ENCODE results near the gene RPL6.

The RPL6 gene

DNA sequence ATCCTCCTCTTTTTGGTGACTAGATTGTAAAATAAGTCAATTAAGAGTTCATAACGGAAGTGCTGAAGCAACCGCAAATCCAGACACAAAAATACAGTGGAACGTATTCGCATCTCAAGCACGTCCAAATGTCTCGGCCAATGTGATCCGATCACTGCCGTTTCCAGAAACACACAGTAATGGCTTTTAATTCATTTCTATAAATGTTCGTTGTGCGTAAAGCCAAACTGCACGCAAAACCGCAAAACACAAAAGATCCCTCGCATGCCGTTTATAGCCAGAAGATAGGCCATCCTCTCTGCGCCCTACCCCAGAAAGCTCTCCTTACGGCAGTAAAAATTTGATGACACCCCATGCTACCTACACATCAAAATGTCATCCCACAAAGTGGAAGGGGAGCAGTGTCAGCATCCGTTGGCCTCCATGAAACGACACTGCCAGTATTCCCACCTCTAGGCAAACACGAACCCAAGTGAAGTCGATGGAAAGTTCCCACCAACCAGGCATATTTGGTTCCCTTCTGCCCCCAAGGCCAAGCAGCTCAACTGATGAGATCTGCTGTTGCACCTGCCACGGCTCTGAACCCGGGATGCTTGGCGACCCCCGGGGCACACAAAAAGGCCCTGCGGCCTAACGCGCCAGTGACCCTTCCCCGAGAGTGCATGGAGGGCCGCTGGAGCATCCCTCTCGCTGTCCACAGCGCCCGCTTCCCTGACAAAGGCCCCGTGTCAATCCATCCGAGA lies 28.6 kb downstream of the RPL6 start:
- DNase-seq (ENCODE audit: low spot score): peak; percentile 31

- no peak for DNase-seq (ENCODE audit: low spot score)
These were observed 34.3 kb downstream of the RPL6 start for GRCh38 chr12:112375105-112375504.

DNA sequence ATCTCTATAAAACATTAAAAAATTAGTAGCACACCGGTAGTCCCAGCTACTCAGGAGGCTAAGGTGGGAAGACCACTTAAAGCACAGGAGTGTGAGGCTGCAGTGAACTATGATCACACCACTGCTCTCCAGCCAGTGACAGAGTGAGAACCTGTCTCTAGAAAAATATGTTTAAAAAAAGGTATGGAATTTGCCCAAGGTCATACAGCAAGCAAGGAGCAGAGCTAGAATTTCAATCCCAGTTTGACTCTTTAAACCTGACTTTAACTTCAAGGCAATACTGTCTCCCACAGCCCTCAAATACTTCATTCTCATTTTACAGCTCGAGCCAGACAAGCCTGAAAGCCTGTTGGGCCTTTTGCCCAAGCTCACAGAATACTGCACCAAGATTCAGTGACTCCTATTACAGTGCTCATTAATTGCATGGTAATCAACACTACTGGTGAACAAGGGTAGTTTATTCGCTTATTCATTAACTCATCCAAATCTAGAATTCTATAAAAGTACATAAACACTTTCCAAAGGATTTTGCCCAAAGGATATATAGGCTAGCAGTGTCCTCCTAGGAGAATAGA lies 35.2 kb downstream of the RPL6 start:
- DNase-seq (ENCODE audit: low spot score): no peak

GRCh38 chr12:112370868-112371510 lies 38.4 kb downstream of the RPL6 start:
- DNase-seq (ENCODE audit: low spot score): no peak

GRCh38 chr12:112370199-112370598 lies 39.2 kb downstream of the RPL6 start:
- DNase-seq (ENCODE audit: low spot score): peak; percentile 13

DNA sequence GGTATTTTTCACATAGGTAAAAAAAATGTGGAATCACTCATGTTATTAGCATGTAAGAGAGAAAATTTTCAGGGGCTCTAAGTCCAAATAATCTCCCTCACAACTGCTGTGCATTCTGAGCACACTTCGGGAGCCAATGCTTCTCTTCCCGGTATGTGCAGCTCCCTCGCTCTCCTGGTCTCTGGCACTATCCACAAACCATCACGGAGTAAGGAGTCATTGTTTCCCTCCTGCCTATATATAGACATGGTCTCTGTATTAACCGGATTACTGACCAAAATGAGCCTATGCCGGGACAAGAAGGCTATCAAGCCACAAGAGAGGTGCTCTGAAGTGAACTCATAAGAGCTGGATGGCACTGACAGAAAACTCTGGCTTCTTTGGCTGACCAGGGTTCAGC lies 40.5 kb downstream of the RPL6 start:
- no peak for DNase-seq (ENCODE audit: low spot score)

DNA sequence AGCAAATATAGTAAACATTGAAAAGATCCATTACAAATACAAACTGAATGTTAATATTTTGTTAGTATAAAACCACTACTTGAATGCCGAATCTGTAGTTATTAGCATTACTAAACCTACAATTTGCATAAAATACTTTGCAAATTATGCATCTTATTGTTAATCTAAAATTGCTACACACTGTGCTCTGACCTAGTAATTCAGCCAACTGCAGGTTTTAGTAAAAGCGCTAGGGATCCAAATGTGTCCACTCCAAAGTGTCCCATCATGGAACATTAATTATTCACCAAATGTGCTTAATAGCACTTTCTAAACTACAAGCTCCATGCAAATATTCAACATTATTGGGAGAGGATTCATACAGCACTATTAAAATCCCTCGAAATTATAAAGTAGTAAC lies 41.4 kb downstream of the RPL6 start:
- no peak for DNase-seq (ENCODE audit: low spot score)

GRCh38 chr12:112362310-112362709 lies 47.1 kb downstream of the RPL6 start:
- DNase-seq (ENCODE audit: low spot score): no peak

GRCh38 chr12:112361271-112361670 lies 48.1 kb downstream of the RPL6 start:
- DNase-seq (ENCODE audit: low spot score): no peak

DNA sequence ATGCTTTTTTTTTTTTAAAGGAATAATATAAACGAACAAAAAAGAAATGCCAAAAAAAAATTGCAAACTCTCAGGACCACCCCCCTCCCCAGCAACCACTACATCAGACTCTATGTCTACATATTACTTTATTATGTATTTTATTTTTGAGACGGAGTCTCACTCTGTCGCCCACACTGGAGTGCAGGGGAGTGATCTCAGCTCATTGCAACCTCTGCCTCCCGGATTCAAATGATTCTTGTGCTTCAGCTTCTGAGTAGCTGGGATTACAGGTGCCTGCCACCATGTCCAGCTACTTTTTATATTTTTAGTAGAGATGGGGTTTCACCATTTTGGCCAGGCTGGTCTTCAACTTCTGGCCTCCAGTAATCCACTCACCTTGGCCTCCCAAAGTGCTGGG lies 50.1 kb downstream of the RPL6 start:
- DNase-seq (ENCODE audit: low spot score): no peak

DNA sequence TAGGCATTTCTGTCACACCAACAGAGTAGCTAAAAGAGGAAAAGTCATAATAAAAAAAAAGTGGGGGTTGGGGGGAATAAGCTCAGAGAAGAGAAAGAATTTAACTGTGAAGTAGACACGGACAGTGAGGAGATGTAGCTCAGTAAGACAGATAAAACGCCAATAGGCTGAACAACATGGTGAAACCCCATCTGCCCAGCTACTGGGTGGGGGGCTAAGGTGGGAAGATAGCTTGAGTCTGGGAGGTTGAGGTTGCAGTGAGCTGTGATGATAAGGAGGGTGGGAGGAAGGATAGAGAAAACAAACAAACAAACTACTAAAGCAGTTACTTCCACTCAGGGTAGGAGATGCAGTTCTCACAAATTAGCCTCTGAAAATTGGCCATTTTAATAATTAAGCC lies 52.2 kb downstream of the RPL6 start:
- no peak for DNase-seq (ENCODE audit: low spot score)
